Neutrophil (primary cell): Measurements from ENCODE around the gene CREBBP.

Source experiments
- H3K27ac ChIP-seq: fragments of 200-600 bp; sonication (generic); 2 replicates; pipeline ENCODE4 v1.5.1; 2016; ENCODE audit warnings: mild to moderate bottlenecking, moderate library complexity
- H3K27me3 ChIP-seq: fragments of 200-600 bp; sonication (generic); 2 replicates; pipeline ENCODE4 v1.6.0; 2016; ENCODE audit warnings: mild to moderate bottlenecking
- H3K36me3 ChIP-seq: fragments of 200-600 bp; sonication (generic); 2 replicates; pipeline ENCODE4 v1.5.1; 2017
- H3K4me1 ChIP-seq, 2 experiments: fragments of 200-600 bp in 1 of 2; sonication (generic) in 1 of 2; 1 replicate in 1 of 2; 2 replicates in 1 of 2; pipeline versions ENCODE4 v1.5.1 to v1.6.1; 2013 to 2016; ENCODE audit warnings: low read depth in 1 of 2, low read length in 1 of 2, mild to moderate bottlenecking in 1 of 2, moderate library complexity in 1 of 2; ENCODE audit not compliant: control insufficient read depth in 1 of 2, insufficient read depth in 1 of 2
- H3K4me3 ChIP-seq, 2 experiments: fragments of 200-600 bp in 1 of 2; sonication (generic) in 1 of 2; 1 replicate in 1 of 2; 2 replicates in 1 of 2; pipeline ENCODE4 v1.5.1; 2013 to 2016; ENCODE audit warnings: low read depth in 1 of 2, low read length in 1 of 2, mild to moderate bottlenecking in 1 of 2, moderate library complexity in 1 of 2
- H3K9me3 ChIP-seq: fragments of 200-600 bp; sonication (generic); 2 replicates; pipeline ENCODE4 v1.5.1; 2016
- CTCF ChIP-seq: fragments of 200-600 bp; sonication (generic); IDR thresholded peaks from 2 replicates; pipeline ENCODE4 v1.5.1; 2016; ENCODE audit warnings: antibody characterized with exemption

Gene CREBBP

GRCh38 chr16:3884398-3884797 is 3.9 kb upstream of the CREBBP start:
- Histone ChIP-seq H3K27me3 (peaks cover 58% of the 10 kb centered on the region), H3K36me3 (peaks cover under 1% of the 10 kb centered on the region)
- TF ChIP-seq CTCF, result no peak

GRCh38 chr16:3882531-3882930 is 2.0 kb upstream of the CREBBP start:
- peaks cover 9% of the 10 kb centered on the region for H3K36me3 ChIP-seq
- no peak overlapping the region for H3K27ac ChIP-seq
- H3K27me3 ChIP-seq, result peaks cover 43% of the 10 kb centered on the region
- peaks cover 20 to 26% of the 10 kb centered on the region in 2 experiments for H3K4me1 ChIP-seq
- TF ChIP-seq CTCF, result no peak
- no peak overlapping the region for H3K4me3 ChIP-seq
- no peaks in the 10 kb centered on the region for H3K9me3 ChIP-seq

More at GRCh38 chr16:3884398-3884797, 3.9 kb upstream of the CREBBP start:
- no peak overlapping the region for H3K27ac ChIP-seq
- no peaks in the 10 kb centered on the region for H3K9me3 ChIP-seq
- H3K4me1 ChIP-seq, result peaks cover 7 to 9% of the 10 kb centered on the region in 2 experiments
- H3K4me3 ChIP-seq, result no peak overlapping the region

- peak overlapping the region; percentile 65 to 91 for H3K4me3 ChIP-seq
- no peak overlapping the region for H3K27ac ChIP-seq
- H3K27me3 ChIP-seq, result peaks cover 40% of the 10 kb centered on the region
- no peak for TF ChIP-seq CTCF
- no peaks in the 10 kb centered on the region for H3K9me3 ChIP-seq
- H3K36me3 ChIP-seq, result peaks cover 13% of the 10 kb centered on the region
- peaks cover 30 to 36% of the 10 kb centered on the region in 2 experiments for H3K4me1 ChIP-seq
Observed at GRCh38 chr16:3881499-3881990, 1.0 kb upstream of the CREBBP start.

- peaks cover 37% of the 10 kb centered on the region for H3K27me3 ChIP-seq
- peak overlapping the region; percentile 91 for H3K4me3 ChIP-seq
- H3K27ac ChIP-seq, result peak overlapping the region; percentile 88
- peaks cover 21% of the 10 kb centered on the region for H3K36me3 ChIP-seq
- peaks cover 44 to 51% of the 10 kb centered on the region in 2 experiments for H3K4me1 ChIP-seq
- no peaks in the 10 kb centered on the region for H3K9me3 ChIP-seq
- no peak for TF ChIP-seq CTCF
Observed at GRCh38 chr16:3879887-3880564, 487 bp downstream of the CREBBP start.

GRCh38 chr16:3879258-3879886 is 1.1 kb downstream of the CREBBP start:
- peak overlapping the region; percentile 91 for H3K4me3 ChIP-seq
- H3K36me3 ChIP-seq, result peaks cover 23% of the 10 kb centered on the region
- peaks cover 31% of the 10 kb centered on the region for H3K27me3 ChIP-seq
- TF ChIP-seq CTCF, result no peak
- H3K4me1 ChIP-seq, result peaks cover 51 to 57% of the 10 kb centered on the region in 2 experiments
- H3K27ac ChIP-seq, result peak overlapping the region; percentile 88
- no peaks in the 10 kb centered on the region for H3K9me3 ChIP-seq
